Measurements from ENCODE around the gene TMEM80.

GRCh38 chr11:725624-726202 lies 30.1 kb downstream of the TMEM80 start:
- no peak for TF ChIP-seq CTCF (IDR thresholded peaks at IDR 0.05)
- no peak for TF ChIP-seq POLR2AphosphoS5 (IDR thresholded peaks at IDR 0.05)
